Kidney capillary endothelial cell (primary cell): ENCODE results near the gene EIF2S3B.
"Not testable (repeated sequence)": the region's sequence is repeated elsewhere in the genome, so short reads cannot be mapped to it uniquely, and the experiment has no call there.

Experiments
- DNase-seq: peaks from one replicate; pipeline ENCODE4 v3.0.0-alpha.2; 2018; ENCODE audit warnings: low spot score

The EIF2S3B gene

GRCh38 chr12:10505620-10506019 lies at the start of gene EIF2S3B:
EIF2S3B (plus strand) TSS chr12:10505890; CDS start chr12:10505903, 13 bp downstream.
- DNase-seq: no peak

GRCh38 chr12:10456856-10457255 lies 48.8 kb upstream of the EIF2S3B start:
- DNase-seq: no peak

GRCh38 chr12:10457760-10458159 lies 47.9 kb upstream of the EIF2S3B start:
- no peak for DNase-seq

- DNase-seq: no peak
Measured at GRCh38 chr12:10466311-10466710, 39.4 kb upstream of the EIF2S3B start.

GRCh38 chr12:10469701-10470100 lies 36.0 kb upstream of the EIF2S3B start:
- no peak for DNase-seq

GRCh38 chr12:10472808-10473207 lies 32.9 kb upstream of the EIF2S3B start:
- DNase-seq: not testable (repeated sequence)

GRCh38 chr12:10481901-10482300 lies 23.8 kb upstream of the EIF2S3B start:
- DNase-seq: not testable (repeated sequence)

GRCh38 chr12:10487328-10487727 lies 18.4 kb upstream of the EIF2S3B start:
- DNase-seq: not testable (repeated sequence)

- no peak for DNase-seq
Measured at GRCh38 chr12:10491766-10492165, 13.9 kb upstream of the EIF2S3B start.

- no peak for DNase-seq
Measured at GRCh38 chr12:10497602-10498001, 8.1 kb upstream of the EIF2S3B start.

- DNase-seq: no peak
Measured at GRCh38 chr12:10498042-10498441, 7.6 kb upstream of the EIF2S3B start.

GRCh38 chr12:10501030-10501429 lies 4.7 kb upstream of the EIF2S3B start:
- no peak for DNase-seq

GRCh38 chr12:10503460-10503859 lies 2.2 kb upstream of the EIF2S3B start:
- DNase-seq: no peak

GRCh38 chr12:10511756-10512355 lies 6.2 kb downstream of the EIF2S3B start:
- DNase-seq: no peak

- DNase-seq: no peak
Measured at GRCh38 chr12:10512798-10513197, 7.1 kb downstream of the EIF2S3B start.

GRCh38 chr12:10521555-10521954 lies 15.9 kb downstream of the EIF2S3B start:
- no peak for DNase-seq

GRCh38 chr12:10528174-10528953 lies 22.7 kb downstream of the EIF2S3B start:
- no peak for DNase-seq

GRCh38 chr12:10529603-10530002 lies 23.9 kb downstream of the EIF2S3B start:
- no peak for DNase-seq

GRCh38 chr12:10537721-10538120 lies 32.0 kb downstream of the EIF2S3B start:
- no peak for DNase-seq

- DNase-seq: peak; percentile 14
Measured at GRCh38 chr12:10540776-10541205, 35.1 kb downstream of the EIF2S3B start.

GRCh38 chr12:10543499-10543898 lies 37.8 kb downstream of the EIF2S3B start:
- DNase-seq: no peak

GRCh38 chr12:10551375-10551774 lies 45.7 kb downstream of the EIF2S3B start:
- no peak for DNase-seq

- DNase-seq: no peak
Measured at GRCh38 chr12:10553148-10553547, 47.5 kb downstream of the EIF2S3B start.
